ENCODE results near the gene GPX4. TPM values are rescaled to one million over a fixed set of nuclear protein-coding genes. Genes with fewer than 3 reads are reported as not detected.

The GPX4 gene
- total and polyA plus RNA-seq, 2 of the 13 experiments (the other 11 are each of a cell fraction or from before 2014, with no cell fraction given): 535 to 613 TPM

DNA sequence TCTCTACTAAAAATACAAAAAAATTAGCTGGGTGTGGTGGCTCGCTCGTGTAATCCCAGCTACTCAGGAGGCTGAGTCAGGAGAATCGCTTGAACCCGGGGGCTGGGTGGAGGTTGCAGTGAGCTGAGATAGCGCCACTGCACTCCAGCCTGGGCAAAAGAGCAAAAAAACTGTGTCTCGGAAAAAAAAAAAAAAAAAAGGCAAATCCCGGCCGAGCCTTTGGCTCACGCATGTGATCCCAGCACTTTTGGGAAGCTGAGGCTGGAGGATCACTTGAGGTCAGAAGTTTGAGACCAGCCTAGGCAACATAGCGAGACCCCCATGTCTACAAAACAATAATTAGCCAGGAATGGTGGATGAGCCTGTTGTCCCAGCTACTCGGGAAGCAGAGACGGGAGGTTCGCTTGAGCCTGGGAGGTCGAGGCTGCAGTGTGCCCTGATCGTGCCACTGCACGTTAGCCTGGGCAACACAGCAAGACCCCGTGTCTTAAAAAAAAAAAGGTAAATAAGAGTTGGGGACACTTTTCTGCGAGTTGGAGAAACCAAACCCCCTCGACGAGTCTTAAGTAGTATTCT lies 574 bp upstream of the GPX4 start (continued):
- no peak for TF ChIP-seq PPARG (CRISPR knock-in tag; conservative IDR thresholded peaks at IDR 0.05)
- TF ChIP-seq, protein P1, sequence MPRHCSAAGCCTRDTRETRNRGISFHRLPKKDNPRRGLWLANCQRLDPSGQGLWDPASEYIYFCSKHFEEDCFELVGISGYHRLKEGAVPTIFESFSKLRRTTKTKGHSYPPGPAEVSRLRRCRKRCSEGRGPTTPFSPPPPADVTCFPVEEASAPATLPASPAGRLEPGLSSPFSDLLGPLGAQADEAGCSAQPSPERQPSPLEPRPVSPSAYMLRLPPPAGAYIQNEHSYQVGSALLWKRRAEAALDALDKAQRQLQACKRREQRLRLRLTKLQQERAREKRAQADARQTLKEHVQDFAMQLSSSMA (CRISPR knock-in tag; IDR thresholded peaks at IDR 0.05): no peak
- no peak for TF ChIP-seq TP53 (CRISPR knock-in tag; conservative IDR thresholded peaks at IDR 0.05)
- TF ChIP-seq RAD21 (CRISPR knock-in tag; IDR thresholded peaks at IDR 0.05): no peak
- TF ChIP-seq SOX6 (IDR thresholded peaks at IDR 0.05): no peak
- no peak for TF ChIP-seq SOX6 (CRISPR knock-in tag; IDR thresholded peaks at IDR 0.05)
- TF ChIP-seq, protein P2, sequence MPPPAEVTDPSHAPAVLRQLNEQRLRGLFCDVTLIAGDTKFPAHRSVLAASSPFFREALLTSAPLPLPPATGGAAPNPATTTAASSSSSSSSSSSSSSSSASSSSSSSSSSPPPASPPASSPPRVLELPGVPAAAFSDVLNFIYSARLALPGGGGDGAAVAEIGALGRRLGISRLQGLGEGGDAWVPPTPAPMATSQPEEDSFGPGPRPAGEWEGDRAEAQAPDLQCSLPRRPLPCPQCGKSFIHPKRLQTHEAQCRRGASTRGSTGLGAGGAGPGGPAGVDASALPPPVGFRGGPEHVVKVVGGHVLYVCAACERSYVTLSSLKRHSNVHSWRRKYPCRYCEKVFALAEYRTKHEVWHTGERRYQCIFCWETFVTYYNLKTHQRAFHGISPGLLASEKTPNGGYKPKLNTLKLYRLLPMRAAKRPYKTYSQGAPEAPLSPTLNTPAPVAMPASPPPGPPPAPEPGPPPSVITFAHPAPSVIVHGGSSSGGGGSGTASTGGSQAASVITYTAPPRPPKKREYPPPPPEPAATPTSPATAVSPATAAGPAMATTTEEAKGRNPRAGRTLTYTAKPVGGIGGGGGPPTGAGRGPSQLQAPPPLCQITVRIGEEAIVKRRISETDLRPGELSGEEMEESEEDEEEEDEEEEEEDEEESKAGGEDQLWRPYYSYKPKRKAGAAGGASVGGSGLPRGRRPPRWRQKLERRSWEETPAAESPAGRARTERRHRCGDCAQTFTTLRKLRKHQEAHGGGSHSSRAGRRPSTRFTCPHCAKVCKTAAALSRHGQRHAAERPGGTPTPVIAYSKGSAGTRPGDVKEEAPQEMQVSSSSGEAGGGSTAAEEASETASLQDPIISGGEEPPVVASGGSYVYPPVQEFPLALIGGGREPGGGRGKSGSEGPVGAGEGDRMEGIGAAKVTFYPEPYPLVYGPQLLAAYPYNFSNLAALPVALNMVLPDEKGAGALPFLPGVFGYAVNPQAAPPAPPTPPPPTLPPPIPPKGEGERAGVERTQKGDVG (CRISPR knock-in tag; IDR thresholded peaks at IDR 0.05; ENCODE audit: borderline replicate concordance): no peak
- TF ChIP-seq ZNF225 (CRISPR knock-in tag; IDR thresholded peaks at IDR 0.05): no peak
- 0 out of 2 replicates have a peak, but pooled peaks have one; percentile 3 for TF ChIP-seq ZNF460 (CRISPR knock-in tag; IDR thresholded peaks at IDR 0.05; ENCODE audit: borderline replicate concordance)
- TF ChIP-seq TRIM24 (CRISPR knock-in tag; IDR thresholded peaks at IDR 0.05): no peak
- no peak for TF ChIP-seq MXI1 (IDR thresholded peaks at IDR 0.05; ENCODE audit: borderline replicate concordance, low read depth, low read length)
- TF ChIP-seq, protein P3, sequence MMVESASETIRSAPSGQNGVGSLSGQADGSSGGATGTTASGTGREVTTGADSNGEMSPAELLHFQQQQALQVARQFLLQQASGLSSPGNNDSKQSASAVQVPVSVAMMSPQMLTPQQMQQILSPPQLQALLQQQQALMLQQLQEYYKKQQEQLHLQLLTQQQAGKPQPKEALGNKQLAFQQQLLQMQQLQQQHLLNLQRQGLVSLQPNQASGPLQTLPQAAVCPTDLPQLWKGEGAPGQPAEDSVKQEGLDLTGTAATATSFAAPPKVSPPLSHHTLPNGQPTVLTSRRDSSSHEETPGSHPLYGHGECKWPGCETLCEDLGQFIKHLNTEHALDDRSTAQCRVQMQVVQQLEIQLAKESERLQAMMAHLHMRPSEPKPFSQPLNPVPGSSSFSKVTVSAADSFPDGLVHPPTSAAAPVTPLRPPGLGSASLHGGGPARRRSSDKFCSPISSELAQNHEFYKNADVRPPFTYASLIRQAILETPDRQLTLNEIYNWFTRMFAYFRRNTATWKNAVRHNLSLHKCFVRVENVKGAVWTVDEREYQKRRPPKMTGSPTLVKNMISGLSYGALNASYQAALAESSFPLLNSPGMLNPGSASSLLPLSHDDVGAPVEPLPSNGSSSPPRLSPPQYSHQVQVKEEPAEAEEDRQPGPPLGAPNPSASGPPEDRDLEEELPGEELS (CRISPR knock-in tag; IDR thresholded peaks at IDR 0.05): no peak
- TF ChIP-seq ZNF83 (CRISPR knock-in tag; IDR thresholded peaks at IDR 0.05; ENCODE audit: borderline replicate concordance): no peak
- TF ChIP-seq, protein P4, sequence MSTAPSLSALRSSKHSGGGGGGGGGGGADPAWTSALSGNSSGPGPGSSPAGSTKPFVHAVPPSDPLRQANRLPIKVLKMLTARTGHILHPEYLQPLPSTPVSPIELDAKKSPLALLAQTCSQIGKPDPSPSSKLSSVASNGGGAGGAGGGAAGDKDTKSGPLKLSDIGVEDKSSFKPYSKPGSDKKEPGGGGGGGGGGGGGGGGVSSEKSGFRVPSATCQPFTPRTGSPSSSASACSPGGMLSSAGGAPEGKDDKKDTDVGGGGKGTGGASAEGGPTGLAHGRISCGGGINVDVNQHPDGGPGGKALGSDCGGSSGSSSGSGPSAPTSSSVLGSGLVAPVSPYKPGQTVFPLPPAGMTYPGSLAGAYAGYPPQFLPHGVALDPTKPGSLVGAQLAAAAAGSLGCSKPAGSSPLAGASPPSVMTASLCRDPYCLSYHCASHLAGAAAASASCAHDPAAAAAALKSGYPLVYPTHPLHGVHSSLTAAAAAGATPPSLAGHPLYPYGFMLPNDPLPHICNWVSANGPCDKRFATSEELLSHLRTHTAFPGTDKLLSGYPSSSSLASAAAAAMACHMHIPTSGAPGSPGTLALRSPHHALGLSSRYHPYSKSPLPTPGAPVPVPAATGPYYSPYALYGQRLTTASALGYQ (CRISPR knock-in tag; IDR thresholded peaks at IDR 0.05): no peak
- TF ChIP-seq RELA (CRISPR knock-in tag; IDR thresholded peaks at IDR 0.05): no peak
- TF ChIP-seq, protein P5, sequence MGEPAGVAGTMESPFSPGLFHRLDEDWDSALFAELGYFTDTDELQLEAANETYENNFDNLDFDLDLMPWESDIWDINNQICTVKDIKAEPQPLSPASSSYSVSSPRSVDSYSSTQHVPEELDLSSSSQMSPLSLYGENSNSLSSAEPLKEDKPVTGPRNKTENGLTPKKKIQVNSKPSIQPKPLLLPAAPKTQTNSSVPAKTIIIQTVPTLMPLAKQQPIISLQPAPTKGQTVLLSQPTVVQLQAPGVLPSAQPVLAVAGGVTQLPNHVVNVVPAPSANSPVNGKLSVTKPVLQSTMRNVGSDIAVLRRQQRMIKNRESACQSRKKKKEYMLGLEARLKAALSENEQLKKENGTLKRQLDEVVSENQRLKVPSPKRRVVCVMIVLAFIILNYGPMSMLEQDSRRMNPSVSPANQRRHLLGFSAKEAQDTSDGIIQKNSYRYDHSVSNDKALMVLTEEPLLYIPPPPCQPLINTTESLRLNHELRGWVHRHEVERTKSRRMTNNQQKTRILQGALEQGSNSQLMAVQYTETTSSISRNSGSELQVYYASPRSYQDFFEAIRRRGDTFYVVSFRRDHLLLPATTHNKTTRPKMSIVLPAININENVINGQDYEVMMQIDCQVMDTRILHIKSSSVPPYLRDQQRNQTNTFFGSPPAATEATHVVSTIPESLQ (CRISPR knock-in tag; conservative IDR thresholded peaks at IDR 0.05): no peak
- TF ChIP-seq HMG20A (CRISPR knock-in tag; IDR thresholded peaks at IDR 0.05; ENCODE audit: borderline replicate concordance): no peak
- TF ChIP-seq ZMYM3 (CRISPR knock-in tag; IDR thresholded peaks at IDR 0.05): peak; percentile 8; the same call in 1 of the 2 replicates
- TF ChIP-seq, protein P6, sequence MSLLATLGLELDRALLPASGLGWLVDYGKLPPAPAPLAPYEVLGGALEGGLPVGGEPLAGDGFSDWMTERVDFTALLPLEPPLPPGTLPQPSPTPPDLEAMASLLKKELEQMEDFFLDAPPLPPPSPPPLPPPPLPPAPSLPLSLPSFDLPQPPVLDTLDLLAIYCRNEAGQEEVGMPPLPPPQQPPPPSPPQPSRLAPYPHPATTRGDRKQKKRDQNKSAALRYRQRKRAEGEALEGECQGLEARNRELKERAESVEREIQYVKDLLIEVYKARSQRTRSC (CRISPR knock-in tag; IDR thresholded peaks at IDR 0.05; ENCODE audit: low read depth): no peak
- TF ChIP-seq TOE1 (CRISPR knock-in tag; IDR thresholded peaks at IDR 0.05): no peak
